ENCODE measurements around the gene VAV1.

Gene VAV1

DNA sequence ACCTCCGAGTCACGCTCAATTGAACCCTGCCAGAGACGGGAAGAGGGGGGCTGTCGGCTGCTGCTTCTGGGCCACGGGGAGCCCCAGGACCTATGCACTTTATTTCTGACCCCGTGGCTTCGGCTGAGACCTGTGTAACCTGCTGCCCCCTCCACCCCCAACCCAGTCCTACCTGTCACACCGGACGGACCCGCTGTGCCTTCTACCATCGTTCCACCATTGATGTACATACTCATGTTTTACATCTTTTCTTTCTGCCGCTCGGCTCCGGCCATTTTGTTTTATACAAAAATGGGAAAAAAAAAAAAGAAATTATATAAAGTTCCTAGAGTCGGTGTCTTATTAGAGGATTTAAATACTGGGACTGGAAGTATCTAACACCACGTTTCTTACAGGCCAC, 21.3 kb upstream of the VAV1 start:
- CTCF ChIA-PET = no interaction called here
- POLR2A ChIA-PET = no interaction called here
- H3K36me3 ChIP-seq (ENCODE audit: control insufficient read depth in 2 of 2, insufficient read depth in 1 of 2, low read length in 2 of 2) = peaks cover 44 to 67% of the 10 kb centered on the region in 2 experiments
- H3K27ac ChIP-seq (ENCODE audit: extremely low read depth, low read depth, low read length) = no peak overlapping the region
- TF ChIP-seq, protein P1, sequence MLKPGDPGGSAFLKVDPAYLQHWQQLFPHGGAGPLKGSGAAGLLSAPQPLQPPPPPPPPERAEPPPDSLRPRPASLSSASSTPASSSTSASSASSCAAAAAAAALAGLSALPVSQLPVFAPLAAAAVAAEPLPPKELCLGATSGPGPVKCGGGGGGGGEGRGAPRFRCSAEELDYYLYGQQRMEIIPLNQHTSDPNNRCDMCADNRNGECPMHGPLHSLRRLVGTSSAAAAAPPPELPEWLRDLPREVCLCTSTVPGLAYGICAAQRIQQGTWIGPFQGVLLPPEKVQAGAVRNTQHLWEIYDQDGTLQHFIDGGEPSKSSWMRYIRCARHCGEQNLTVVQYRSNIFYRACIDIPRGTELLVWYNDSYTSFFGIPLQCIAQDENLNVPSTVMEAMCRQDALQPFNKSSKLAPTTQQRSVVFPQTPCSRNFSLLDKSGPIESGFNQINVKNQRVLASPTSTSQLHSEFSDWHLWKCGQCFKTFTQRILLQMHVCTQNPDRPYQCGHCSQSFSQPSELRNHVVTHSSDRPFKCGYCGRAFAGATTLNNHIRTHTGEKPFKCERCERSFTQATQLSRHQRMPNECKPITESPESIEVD (tag by site-specific recombination; IDR thresholded peaks at IDR 0.05) = no peak
- TF ChIP-seq ZNF175 (tag by site-specific recombination; IDR thresholded peaks at IDR 0.05) (no peak), ZNF112 (tag by site-specific recombination; IDR thresholded peaks at IDR 0.05) (no peak), GLIS2 (tag by site-specific recombination; IDR thresholded peaks at IDR 0.05) (no peak), TSHZ1 (tag by site-specific recombination; IDR thresholded peaks at IDR 0.05; ENCODE audit: borderline replicate concordance) (no peak), KLF10 (tag by site-specific recombination; IDR thresholded peaks at IDR 0.05) (no peak)
- no peaks in the 10 kb centered on the region for H3K4me1 ChIP-seq (ENCODE audit: control insufficient read depth, insufficient read depth, low read length)
- no peak overlapping the region for H3K4me3 ChIP-seq (ENCODE audit: low read depth, low read length)
- no peaks in the 10 kb centered on the region for H3K9me3 ChIP-seq (ENCODE audit: control insufficient read depth, insufficient read depth, low read depth, low read length)

- Histone ChIP-seq H3K27ac (ENCODE audit: extremely low read depth, low read depth, low read length) (no peak overlapping the region), H3K4me1 (ENCODE audit: control insufficient read depth, insufficient read depth, low read length) (no peaks in the 10 kb centered on the region), H3K4me3 (ENCODE audit: low read depth, low read length) (no peak overlapping the region), H3K9me3 (ENCODE audit: control insufficient read depth, insufficient read depth, low read depth, low read length) (no peaks in the 10 kb centered on the region), H3K36me3 (ENCODE audit: control insufficient read depth in 2 of 2, insufficient read depth in 1 of 2, low read length in 2 of 2) (peaks cover 31 to 53% of the 10 kb centered on the region in 2 experiments)
- ChIA-PET CTCF (no interaction called here), POLR2A (no interaction called here)
- no peak for TF ChIP-seq ZBTB48 (tag by site-specific recombination; IDR thresholded peaks at IDR 0.05)
- TF ChIP-seq ZBTB44 (tag by site-specific recombination; IDR thresholded peaks at IDR 0.05) = no peak
- TF ChIP-seq, protein P2, sequence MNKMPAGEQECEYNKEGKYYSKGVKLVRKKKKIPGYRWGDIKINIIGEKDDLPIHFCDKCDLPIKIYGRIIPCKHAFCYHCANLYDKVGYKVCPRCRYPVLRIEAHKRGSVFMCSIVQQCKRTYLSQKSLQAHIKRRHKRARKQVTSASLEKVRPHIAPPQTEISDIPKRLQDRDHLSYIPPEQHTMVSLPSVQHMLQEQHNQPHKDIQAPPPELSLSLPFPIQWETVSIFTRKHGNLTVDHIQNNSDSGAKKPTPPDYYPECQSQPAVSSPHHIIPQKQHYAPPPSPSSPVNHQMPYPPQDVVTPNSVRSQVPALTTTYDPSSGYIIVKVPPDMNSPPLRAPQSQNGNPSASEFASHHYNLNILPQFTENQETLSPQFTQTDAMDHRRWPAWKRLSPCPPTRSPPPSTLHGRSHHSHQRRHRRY (tag by site-specific recombination; IDR thresholded peaks at IDR 0.05) = no peak
- TF ChIP-seq, protein P3, sequence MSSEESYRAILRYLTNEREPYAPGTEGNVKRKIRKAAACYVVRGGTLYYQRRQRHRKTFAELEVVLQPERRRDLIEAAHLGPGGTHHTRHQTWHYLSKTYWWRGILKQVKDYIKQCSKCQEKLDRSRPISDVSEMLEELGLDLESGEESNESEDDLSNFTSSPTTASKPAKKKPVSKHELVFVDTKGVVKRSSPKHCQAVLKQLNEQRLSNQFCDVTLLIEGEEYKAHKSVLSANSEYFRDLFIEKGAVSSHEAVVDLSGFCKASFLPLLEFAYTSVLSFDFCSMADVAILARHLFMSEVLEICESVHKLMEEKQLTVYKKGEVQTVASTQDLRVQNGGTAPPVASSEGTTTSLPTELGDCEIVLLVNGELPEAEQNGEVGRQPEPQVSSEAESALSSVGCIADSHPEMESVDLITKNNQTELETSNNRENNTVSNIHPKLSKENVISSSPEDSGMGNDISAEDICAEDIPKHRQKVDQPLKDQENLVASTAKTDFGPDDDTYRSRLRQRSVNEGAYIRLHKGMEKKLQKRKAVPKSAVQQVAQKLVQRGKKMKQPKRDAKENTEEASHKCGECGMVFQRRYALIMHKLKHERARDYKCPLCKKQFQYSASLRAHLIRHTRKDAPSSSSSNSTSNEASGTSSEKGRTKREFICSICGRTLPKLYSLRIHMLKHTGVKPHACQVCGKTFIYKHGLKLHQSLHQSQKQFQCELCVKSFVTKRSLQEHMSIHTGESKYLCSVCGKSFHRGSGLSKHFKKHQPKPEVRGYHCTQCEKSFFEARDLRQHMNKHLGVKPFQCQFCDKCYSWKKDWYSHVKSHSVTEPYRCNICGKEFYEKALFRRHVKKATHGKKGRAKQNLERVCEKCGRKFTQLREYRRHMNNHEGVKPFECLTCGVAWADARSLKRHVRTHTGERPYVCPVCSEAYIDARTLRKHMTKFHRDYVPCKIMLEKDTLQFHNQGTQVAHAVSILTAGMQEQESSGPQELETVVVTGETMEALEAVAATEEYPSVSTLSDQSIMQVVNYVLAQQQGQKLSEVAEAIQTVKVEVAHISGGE (tag by site-specific recombination; conservative IDR thresholded peaks at IDR 0.05; ENCODE audit: low read depth) = no peak
- TF ChIP-seq ZNF658 (tag by site-specific recombination; IDR thresholded peaks at IDR 0.05) = no peak
- TF ChIP-seq ZNF366 (tag by site-specific recombination; conservative IDR thresholded peaks at IDR 0.05) = no peak
- TF ChIP-seq KLF1 (tag by site-specific recombination; IDR thresholded peaks at IDR 0.05) = peak; percentile 38
- TF ChIP-seq, protein P4, sequence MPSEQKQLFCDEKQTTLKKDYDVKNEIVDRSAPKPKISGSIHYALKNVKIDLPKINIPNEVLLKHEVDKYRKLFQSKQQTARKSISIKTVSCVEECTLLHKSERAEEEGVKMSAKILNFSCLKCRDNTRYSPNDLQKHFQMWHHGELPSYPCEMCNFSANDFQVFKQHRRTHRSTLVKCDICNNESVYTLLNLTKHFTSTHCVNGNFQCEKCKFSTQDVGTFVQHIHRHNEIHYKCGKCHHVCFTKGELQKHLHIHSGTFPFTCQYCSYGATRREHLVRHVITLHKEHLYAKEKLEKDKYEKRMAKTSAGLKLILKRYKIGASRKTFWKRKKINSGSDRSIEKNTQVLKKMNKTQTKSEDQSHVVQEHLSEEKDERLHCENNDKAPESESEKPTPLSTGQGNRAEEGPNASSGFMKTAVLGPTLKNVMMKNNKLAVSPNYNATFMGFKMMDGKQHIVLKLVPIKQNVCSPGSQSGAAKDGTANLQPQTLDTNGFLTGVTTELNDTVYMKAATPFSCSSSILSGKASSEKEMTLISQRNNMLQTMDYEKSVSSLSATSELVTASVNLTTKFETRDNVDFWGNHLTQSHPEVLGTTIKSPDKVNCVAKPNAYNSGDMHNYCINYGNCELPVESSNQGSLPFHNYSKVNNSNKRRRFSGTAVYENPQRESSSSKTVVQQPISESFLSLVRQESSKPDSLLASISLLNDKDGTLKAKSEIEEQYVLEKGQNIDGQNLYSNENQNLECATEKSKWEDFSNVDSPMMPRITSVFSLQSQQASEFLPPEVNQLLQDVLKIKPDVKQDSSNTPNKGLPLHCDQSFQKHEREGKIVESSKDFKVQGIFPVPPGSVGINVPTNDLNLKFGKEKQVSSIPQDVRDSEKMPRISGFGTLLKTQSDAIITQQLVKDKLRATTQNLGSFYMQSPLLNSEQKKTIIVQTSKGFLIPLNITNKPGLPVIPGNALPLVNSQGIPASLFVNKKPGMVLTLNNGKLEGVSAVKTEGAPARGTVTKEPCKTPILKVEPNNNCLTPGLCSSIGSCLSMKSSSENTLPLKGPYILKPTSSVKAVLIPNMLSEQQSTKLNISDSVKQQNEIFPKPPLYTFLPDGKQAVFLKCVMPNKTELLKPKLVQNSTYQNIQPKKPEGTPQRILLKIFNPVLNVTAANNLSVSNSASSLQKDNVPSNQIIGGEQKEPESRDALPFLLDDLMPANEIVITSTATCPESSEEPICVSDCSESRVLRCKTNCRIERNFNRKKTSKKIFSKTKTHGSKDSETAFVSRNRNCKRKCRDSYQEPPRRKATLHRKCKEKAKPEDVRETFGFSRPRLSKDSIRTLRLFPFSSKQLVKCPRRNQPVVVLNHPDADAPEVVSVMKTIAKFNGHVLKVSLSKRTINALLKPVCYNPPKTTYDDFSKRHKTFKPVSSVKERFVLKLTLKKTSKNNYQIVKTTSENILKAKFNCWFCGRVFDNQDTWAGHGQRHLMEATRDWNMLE (tag by site-specific recombination; conservative IDR thresholded peaks at IDR 0.05; ENCODE audit: low read depth) = no peak
- TF ChIP-seq KLF10 (tag by site-specific recombination; IDR thresholded peaks at IDR 0.05) = no peak
- TF ChIP-seq MZF1 (tag by site-specific recombination; IDR thresholded peaks at IDR 0.05; ENCODE audit: borderline replicate concordance) = no peak
- no peak for TF ChIP-seq ZNF146 (tag by site-specific recombination; IDR thresholded peaks at IDR 0.05)
Observed at GRCh38 chr19:6752256-6753177, 20.0 kb upstream of the VAV1 start.

All from HEK293 (cell line).